Upper lobe of left lung (tissue), 4 donors: ENCODE results near the gene HOMER2.

Experiments used
- EP300 ChIP-seq, 4 donors: sonication (generic); formaldehyde crosslinking; IDR thresholded peaks; one replicate each; pipeline ENCODE4 v1.5.1; 2017; ENCODE audit warnings: antibody characterized with exemption in 4 of 4, control low read depth in 2 of 4
- POLR2AphosphoS5 ChIP-seq, 2 donors: sonication (generic); formaldehyde crosslinking; IDR thresholded peaks; one replicate each; pipeline ENCODE4 v1.5.1; 2017; ENCODE audit warnings: antibody characterized with exemption in 2 of 2
- TF ChIP-seq, protein P1 (sequence below), 6 experiments: fragments of 450-650 bp in 4 of 6; fragments of 200-600 bp in 2 of 6; sonication (generic) in 2 of 6; IDR thresholded peaks; one replicate each; pipeline ENCODE4 v1.5.1; 2016 to 2019; ENCODE audit warnings: antibody characterized with exemption in 6 of 6

DNA sequence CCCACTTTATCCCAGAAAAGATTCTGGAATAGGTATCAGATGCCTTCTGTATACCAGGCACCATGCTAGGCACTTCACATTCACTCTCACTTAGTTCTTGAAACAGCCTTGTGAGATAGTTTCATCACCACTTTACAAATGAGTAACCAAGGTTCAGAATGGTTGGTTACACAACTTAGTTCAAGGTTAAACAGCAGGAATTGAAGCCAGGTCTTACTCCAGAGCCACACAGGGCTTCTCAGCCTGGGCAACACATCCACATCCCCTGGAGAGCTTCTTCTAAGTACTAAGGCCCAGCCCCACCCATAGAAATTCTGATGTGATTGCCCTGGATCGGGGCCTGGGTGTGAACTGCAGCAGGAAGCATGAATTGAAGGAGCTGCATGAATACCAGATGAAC lies 124.4 kb downstream of the HOMER2 start:
- TF ChIP-seq, protein P1, sequence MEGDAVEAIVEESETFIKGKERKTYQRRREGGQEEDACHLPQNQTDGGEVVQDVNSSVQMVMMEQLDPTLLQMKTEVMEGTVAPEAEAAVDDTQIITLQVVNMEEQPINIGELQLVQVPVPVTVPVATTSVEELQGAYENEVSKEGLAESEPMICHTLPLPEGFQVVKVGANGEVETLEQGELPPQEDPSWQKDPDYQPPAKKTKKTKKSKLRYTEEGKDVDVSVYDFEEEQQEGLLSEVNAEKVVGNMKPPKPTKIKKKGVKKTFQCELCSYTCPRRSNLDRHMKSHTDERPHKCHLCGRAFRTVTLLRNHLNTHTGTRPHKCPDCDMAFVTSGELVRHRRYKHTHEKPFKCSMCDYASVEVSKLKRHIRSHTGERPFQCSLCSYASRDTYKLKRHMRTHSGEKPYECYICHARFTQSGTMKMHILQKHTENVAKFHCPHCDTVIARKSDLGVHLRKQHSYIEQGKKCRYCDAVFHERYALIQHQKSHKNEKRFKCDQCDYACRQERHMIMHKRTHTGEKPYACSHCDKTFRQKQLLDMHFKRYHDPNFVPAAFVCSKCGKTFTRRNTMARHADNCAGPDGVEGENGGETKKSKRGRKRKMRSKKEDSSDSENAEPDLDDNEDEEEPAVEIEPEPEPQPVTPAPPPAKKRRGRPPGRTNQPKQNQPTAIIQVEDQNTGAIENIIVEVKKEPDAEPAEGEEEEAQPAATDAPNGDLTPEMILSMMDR (IDR thresholded peaks at IDR 0.05), result no peak
- TF ChIP-seq EP300 (IDR thresholded peaks at IDR 0.05) (no peak), POLR2AphosphoS5 (IDR thresholded peaks at IDR 0.05) (no peak)
